K562 (cell line): ENCODE measurements around the gene RAI1. TPM values are rescaled to one million over a fixed set of nuclear protein-coding genes. Genes with fewer than 3 reads are reported as not detected.

Experiments
- FOSL1 ChIP-seq: fragments of 200-800 bp; sonication (Bioruptor generic); conservative IDR thresholded peaks from 2 replicates; pipeline ENCODE4 v1.6.1; 2016; ENCODE audit warnings: missing genetic modification characterization, missing compliant biosample characterization
- GABPA ChIP-seq: fragments of 200-800 bp; sonication (Bioruptor generic); conservative IDR thresholded peaks from 2 replicates; pipeline ENCODE4 v1.6.1; 2016; ENCODE audit warnings: low read depth, missing genetic modification characterization, missing compliant biosample characterization
- GATAD2B ChIP-seq: fragments of 450-650 bp; IDR thresholded peaks from 2 replicates; pipeline ENCODE4 v1.6.1; 2017; ENCODE audit warnings: mild to moderate bottlenecking, borderline replicate concordance
- GTF2E2 ChIP-seq: fragments of 200-800 bp; sonication (Bioruptor generic); IDR thresholded peaks from 2 replicates; pipeline ENCODE4 v1.6.1; 2016; ENCODE audit warnings: missing genetic modification characterization, missing compliant biosample characterization
- L3MBTL2 ChIP-seq: fragments of 450-650 bp; IDR thresholded peaks from 2 replicates; pipeline ENCODE4 v1.6.1; 2016; ENCODE audit warnings: mild to moderate bottlenecking, moderate library complexity
- MYC ChIP-seq, 2 experiments: fragments of 250-450 bp in 1 of 2; sonication (Bioruptor Pico) in 1 of 2; IDR thresholded peaks; 2 replicates each; pipeline versions ENCODE4 v1.5.1 to v1.6.1; 2012 to 2021; ENCODE audit warnings: low read depth in 2 of 2, borderline replicate concordance in 1 of 2, improper control_type of control experiment in 1 of 2, low read length in 1 of 2, mild to moderate bottlenecking in 1 of 2, moderate library complexity in 1 of 2
- NR2C2 ChIP-seq, 2 experiments: fragments of 200-800 bp in 1 of 2; sonication (Bioruptor generic) in 1 of 2; sonication (generic) in 1 of 2; formaldehyde crosslinking in 1 of 2; IDR thresholded peaks; 2 replicates each; pipeline versions ENCODE4 v1.6.1 to v1.8.0; 2016 to 2022; ENCODE audit warnings: mild to moderate bottlenecking in 1 of 2, missing compliant biosample characterization in 1 of 2, missing genetic modification characterization in 1 of 2, missing genetic modification reagents in 1 of 2
- PHF8 ChIP-seq: fragments of 200-600 bp; sonication (generic); IDR thresholded peaks from 2 replicates; pipeline ENCODE4 v1.6.1; 2012; ENCODE audit warnings: mixed run types, mild to moderate bottlenecking, inconsistent platforms, low read length, moderate library complexity, borderline replicate concordance
- POLR2A ChIP-seq: fragments of 450-650 bp; conservative IDR thresholded peaks from 2 replicates; pipeline ENCODE4 v1.6.1; 2016
- POLR2AphosphoS5 ChIP-seq: IDR thresholded peaks from 2 replicates; pipeline ENCODE4 v1.6.1; 2011; ENCODE audit warnings: mild to moderate bottlenecking, low read depth, low read length, moderate library complexity; ENCODE audit not compliant: control insufficient read depth, insufficient read depth
- POLR2G ChIP-seq: fragments of 200-400 bp; formaldehyde crosslinking; IDR thresholded peaks from 2 replicates; pipeline ENCODE4 v1.6.1; 2017; ENCODE audit warnings: low read depth, mild to moderate bottlenecking, antibody characterized with exemption, low read length, moderate library complexity
- PTTG1 ChIP-seq: fragments of 450-650 bp; IDR thresholded peaks from 2 replicates; pipeline ENCODE4 v1.6.1; 2016; ENCODE audit warnings: low read depth, mild to moderate bottlenecking, missing genetic modification characterization, missing compliant biosample characterization
- RB1 ChIP-seq: fragments of 450-650 bp; IDR thresholded peaks from 2 replicates; pipeline ENCODE4 v1.6.1; 2017; ENCODE audit warnings: low read depth, mild to moderate bottlenecking
- RBFOX2 ChIP-seq: fragments of 200-400 bp; formaldehyde crosslinking; IDR thresholded peaks from 2 replicates; pipeline ENCODE4 v1.6.1; 2017; ENCODE audit warnings: low read depth, mild to moderate bottlenecking, low read length, moderate library complexity
- SOX6 ChIP-seq: fragments of 450-650 bp; IDR thresholded peaks from 2 replicates; pipeline ENCODE4 v1.6.1; 2014; ENCODE audit warnings: mild to moderate bottlenecking
- TAF1 ChIP-seq: IDR thresholded peaks from 2 replicates; pipeline ENCODE4 v1.6.1; 2011; ENCODE audit warnings: mild to moderate bottlenecking, low read length, moderate library complexity; ENCODE audit not compliant: insufficient read depth, control insufficient read depth, severe bottlenecking; ENCODE audit errors: extremely low read depth
- TBP ChIP-seq: optimal IDR thresholded peaks from 2 replicates; pipeline ENCODE3; 2011; ENCODE audit warnings: low read depth, low read length, improper control_type of control experiment
- YY1 ChIP-seq, 3 experiments: IDR thresholded peaks; 2 replicates each; pipeline ENCODE4 v1.6.1; 2011; ENCODE audit warnings: low read length in 2 of 3, mild to moderate bottlenecking in 2 of 3, moderate library complexity in 2 of 3, borderline replicate concordance in 1 of 3, control low read depth in 1 of 3, low read depth in 1 of 3; ENCODE audit not compliant: insufficient read depth in 3 of 3, insufficient replicate concordance in 2 of 3, control insufficient read depth in 1 of 3, insufficient read length in 1 of 3; ENCODE audit errors: extremely low read depth in 1 of 3
- ZNF644 ChIP-seq: fragments of 200-800 bp; sonication (Bioruptor generic); IDR thresholded peaks from 2 replicates; pipeline ENCODE4 v1.6.1; 2016; ENCODE audit warnings: low read depth, missing genetic modification characterization, missing compliant biosample characterization
- ZNF696 ChIP-seq: fragments of 250-450 bp; sonication (Bioruptor Pico); conservative IDR thresholded peaks from 2 replicates; pipeline ENCODE4 v1.4.0; 2020; ENCODE audit warnings: mild to moderate bottlenecking, moderate library complexity
- polyA plus RNA-seq, 8 experiments: library from polyadenylated mRNA; depleted of rRNA in 4 of 8; stranded (reverse) in 5 of 8; unstranded in 3 of 8; fragments of >200 nt; fragmentation: Nextera tagmentation in 2 of 8; fragmentation: Illumina TruSeq in 1 of 8; extraction: Ambion mirVana in 2 of 8; extraction: Trizol in 1 of 8; gene quantifications; 2 replicates each; pipeline versions ENCODE4 v1.2.1 to v1.2.3, GENCODE V29; 2011 to 2014; ENCODE audit warnings: inconsistent platforms in 1 of 8, missing spikeins in 1 of 8
- total RNA-seq, 7 experiments: library from RNA; depleted of rRNA in 6 of 7; stranded (reverse); fragments of >200 nt in 6 of 7; fragmentation: Illumina TruSeq in 2 of 7; extraction: Trizol in 2 of 7; gene quantifications; 2 replicates each; pipeline versions ENCODE4 v1.2.1 to v1.2.3, GENCODE V29; 2011 to 2021; ENCODE audit warnings: low replicate concordance in 1 of 7
- TF ChIP-seq, protein P1 (sequence below): fragments of 200-800 bp; sonication (Bioruptor generic); IDR thresholded peaks from 2 replicates; pipeline ENCODE4 v1.6.1; 2017; ENCODE audit warnings: missing genetic modification characterization, missing compliant biosample characterization
- TF ChIP-seq, protein P2 (sequence below), 2 experiments: fragments of 200-800 bp in 1 of 2; sonication (Bioruptor generic) in 1 of 2; sonication (generic) in 1 of 2; formaldehyde crosslinking in 1 of 2; IDR thresholded peaks in 1 of 2; conservative IDR thresholded peaks in 1 of 2; 2 replicates each; pipeline versions ENCODE4 v1.5.0 to v1.6.1; 2016 to 2020; ENCODE audit warnings: missing compliant biosample characterization in 1 of 2, missing genetic modification characterization in 1 of 2, missing genetic modification reagents in 1 of 2

Gene RAI1
- total and polyA plus RNA-seq, 9 of the 15 experiments (the other 6 are each of a cell fraction or from before 2014, with no cell fraction given): 0.68 to 19.9 (median 5.5) TPM

DNA sequence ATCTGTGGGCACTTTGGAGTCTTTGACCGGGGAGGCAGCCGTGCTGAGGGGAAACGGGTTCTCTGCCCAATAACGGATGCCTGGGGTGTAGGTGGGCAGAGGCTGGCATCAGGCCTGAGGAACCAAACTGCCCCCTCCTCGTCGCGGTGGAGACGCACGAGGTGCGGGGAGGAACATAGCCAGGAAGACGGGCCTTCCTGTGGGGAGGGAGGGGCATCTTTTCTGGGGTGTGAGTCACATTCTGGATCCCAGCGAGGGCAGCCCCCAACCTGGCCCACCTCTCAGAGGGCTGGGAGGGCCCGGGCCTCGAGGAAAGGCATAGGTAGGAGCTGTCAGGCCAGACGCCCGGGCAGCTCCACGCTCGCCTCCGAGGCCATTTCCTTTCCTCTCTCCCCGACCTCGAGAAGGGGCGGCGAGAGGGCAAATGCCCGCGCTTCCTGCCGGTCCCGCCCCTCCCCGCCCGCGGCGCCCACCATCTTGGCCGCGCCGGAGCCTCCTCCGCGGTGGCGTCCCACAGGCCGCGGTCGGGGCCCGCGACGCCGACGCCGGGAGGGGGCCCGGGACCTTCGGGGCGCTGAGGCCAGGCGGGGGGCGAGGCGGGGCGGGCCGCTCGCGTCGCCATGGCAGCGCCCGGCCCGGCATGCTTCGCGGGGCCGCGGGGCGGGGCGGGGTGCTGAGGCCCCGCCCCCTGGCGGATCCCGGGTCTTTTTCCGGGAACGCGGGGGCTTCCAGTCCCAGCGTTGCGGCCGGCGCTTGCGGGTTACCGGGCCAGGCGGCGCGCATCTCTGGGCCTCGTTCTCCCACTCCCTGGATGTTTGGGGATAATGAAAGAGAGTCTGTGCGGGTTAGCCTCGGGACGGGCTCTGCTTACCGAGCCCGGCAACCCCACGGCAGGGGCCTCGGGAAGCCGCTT is 13.2 kb downstream of the RAI1 start (continued):
- TF ChIP-seq GTF2E2 (tag) (0 out of 2 replicates have a peak, but pooled peaks have one; percentile 23), POLR2A (peak; percentile 14; the same call in 1 of the 2 replicates), POLR2G (peak; percentile 79), RB1 (peak; percentile 45; the same call in 1 of the 2 replicates), TBP (peak; percentile 32), SOX6 (no peak), L3MBTL2 (peak; percentile 96), RBFOX2 (peak; percentile 79), PTTG1 (no peak), MYC (IDR thresholded peaks at IDR 0.05; ENCODE audit: low read depth, low read length) (peak; percentile 74; the same call in 1 of the 2 replicates), MYC (CRISPR knock-in tag; IDR thresholded peaks at IDR 0.05; ENCODE audit: borderline replicate concordance, low read depth) (no peak; the same call in 1 of the 2 replicates), TAF1 (peak; percentile 34), PHF8 (peak; percentile 48; the same call in 1 of the 2 replicates), ZNF644 (tag) (no peak), ZNF696 (no peak), GATAD2B (0 out of 2 replicates have a peak, but pooled peaks have one; percentile 55), FOSL1 (peak; percentile 70), POLR2AphosphoS5 (0 out of 2 replicates have a peak, but pooled peaks have one; percentile 17), GABPA (peak; percentile 67), NR2C2 (CRISPR knock-in tag; IDR thresholded peaks at IDR 0.05) (no peak), NR2C2 (tag; IDR thresholded peaks at IDR 0.05) (peak; percentile 72), YY1 (IDR thresholded peaks at IDR 0.05; ENCODE audit: borderline replicate concordance in 1 of 3, control insufficient read depth in 1 of 3, extremely low read depth in 1 of 3, insufficient read depth in 3 of 3, insufficient read length in 1 of 3, insufficient replicate concordance in 2 of 3, low read depth in 1 of 3, low read length in 2 of 3) (peak; percentile 42 to 91 (median 84))
- TF ChIP-seq, protein P1, sequence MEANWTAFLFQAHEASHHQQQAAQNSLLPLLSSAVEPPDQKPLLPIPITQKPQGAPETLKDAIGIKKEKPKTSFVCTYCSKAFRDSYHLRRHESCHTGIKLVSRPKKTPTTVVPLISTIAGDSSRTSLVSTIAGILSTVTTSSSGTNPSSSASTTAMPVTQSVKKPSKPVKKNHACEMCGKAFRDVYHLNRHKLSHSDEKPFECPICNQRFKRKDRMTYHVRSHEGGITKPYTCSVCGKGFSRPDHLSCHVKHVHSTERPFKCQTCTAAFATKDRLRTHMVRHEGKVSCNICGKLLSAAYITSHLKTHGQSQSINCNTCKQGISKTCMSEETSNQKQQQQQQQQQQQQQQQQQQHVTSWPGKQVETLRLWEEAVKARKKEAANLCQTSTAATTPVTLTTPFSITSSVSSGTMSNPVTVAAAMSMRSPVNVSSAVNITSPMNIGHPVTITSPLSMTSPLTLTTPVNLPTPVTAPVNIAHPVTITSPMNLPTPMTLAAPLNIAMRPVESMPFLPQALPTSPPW (CRISPR knock-in tag): peak; percentile 88
- TF ChIP-seq, protein P2, sequence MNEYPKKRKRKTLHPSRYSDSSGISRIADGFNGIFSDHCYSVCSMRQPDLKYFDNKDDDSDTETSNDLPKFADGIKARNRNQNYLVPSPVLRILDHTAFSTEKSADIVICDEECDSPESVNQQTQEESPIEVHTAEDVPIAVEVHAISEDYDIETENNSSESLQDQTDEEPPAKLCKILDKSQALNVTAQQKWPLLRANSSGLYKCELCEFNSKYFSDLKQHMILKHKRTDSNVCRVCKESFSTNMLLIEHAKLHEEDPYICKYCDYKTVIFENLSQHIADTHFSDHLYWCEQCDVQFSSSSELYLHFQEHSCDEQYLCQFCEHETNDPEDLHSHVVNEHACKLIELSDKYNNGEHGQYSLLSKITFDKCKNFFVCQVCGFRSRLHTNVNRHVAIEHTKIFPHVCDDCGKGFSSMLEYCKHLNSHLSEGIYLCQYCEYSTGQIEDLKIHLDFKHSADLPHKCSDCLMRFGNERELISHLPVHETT (CRISPR knock-in tag; conservative IDR thresholded peaks at IDR 0.05 in 1 of 2, IDR thresholded peaks at IDR 0.05 in 1 of 2): peak in 1 of 2 experiments; percentile 91; a peak in 2 of 4 replicates
